ENCODE data around the gene UBE2Q1.

Gene UBE2Q1

GRCh38 chr1:154605534-154605933, 47.1 kb upstream of the UBE2Q1 start:
- no peak overlapping the region for H3K27ac ChIP-seq (ENCODE audit: low read length)
- H3K36me3 ChIP-seq (ENCODE audit: insufficient read depth, low read length) = peaks cover 56% of the 10 kb centered on the region
- H2AFZ ChIP-seq (ENCODE audit: low read depth, low read length) = no peak overlapping the region
- H3K4me2 ChIP-seq (ENCODE audit: insufficient read depth, low read length) = peak overlapping the region; percentile 17; the same call in 1 of the 2 replicates
- no peaks in the 10 kb centered on the region for H3K9me3 ChIP-seq (ENCODE audit: insufficient read depth, low read length, severe bottlenecking)
- peaks cover 100% of the 10 kb centered on the region for H3K79me2 ChIP-seq (ENCODE audit: insufficient read depth, low read length)
- DNase-seq = no peak
- no peak for TF ChIP-seq EZH2 (IDR thresholded peaks at IDR 0.05; ENCODE audit: borderline replicate concordance, low read depth, low read length, severe bottlenecking)
- TF ChIP-seq CTCF (IDR thresholded peaks at IDR 0.05; ENCODE audit: borderline replicate concordance, extremely low read depth, low read length, poor library complexity, severe bottlenecking) = no peak
- H3K4me3 ChIP-seq (ENCODE audit: low read depth in 1 of 2, low read length in 2 of 2) = no peak overlapping the region
- no peaks in the 10 kb centered on the region for H3K27me3 ChIP-seq (ENCODE audit: insufficient read depth, low read length, poor library complexity)
- no peak for ATAC-seq (ENCODE audit: insufficient read depth, low read depth)
- no peak overlapping the region for H3K9ac ChIP-seq (ENCODE audit: low read depth, low read length)
- H4K20me1 ChIP-seq (ENCODE audit: insufficient read depth, low read length) = peaks cover 70% of the 10 kb centered on the region
- H3K4me1 ChIP-seq (ENCODE audit: insufficient read depth, low read length) = peaks cover 46% of the 10 kb centered on the region

- Histone ChIP-seq H3K4me3 (ENCODE audit: low read depth in 1 of 2, low read length in 2 of 2) (no peak overlapping the region), H3K4me2 (ENCODE audit: insufficient read depth, low read length) (no peak overlapping the region), H4K20me1 (ENCODE audit: insufficient read depth, low read length) (peaks cover 85% of the 10 kb centered on the region), H3K9ac (ENCODE audit: low read depth, low read length) (no peak overlapping the region), H3K79me2 (ENCODE audit: insufficient read depth, low read length) (peaks cover 95% of the 10 kb centered on the region), H3K27me3 (ENCODE audit: insufficient read depth, low read length, poor library complexity) (no peaks in the 10 kb centered on the region), H3K9me3 (ENCODE audit: insufficient read depth, low read length, severe bottlenecking) (no peaks in the 10 kb centered on the region), H3K36me3 (ENCODE audit: insufficient read depth, low read length) (peaks cover 75% of the 10 kb centered on the region), H2AFZ (ENCODE audit: low read depth, low read length) (no peak overlapping the region), H3K27ac (ENCODE audit: low read length) (no peak overlapping the region), H3K4me1 (ENCODE audit: insufficient read depth, low read length) (peaks cover 26% of the 10 kb centered on the region)
- TF ChIP-seq EZH2 (IDR thresholded peaks at IDR 0.05; ENCODE audit: borderline replicate concordance, low read depth, low read length, severe bottlenecking) (no peak), CTCF (IDR thresholded peaks at IDR 0.05; ENCODE audit: borderline replicate concordance, extremely low read depth, low read length, poor library complexity, severe bottlenecking) (no peak)
- DNase-seq = no peak
- ATAC-seq (ENCODE audit: insufficient read depth, low read depth) = no peak
Observed at GRCh38 chr1:154603317-154603716, 44.9 kb upstream of the UBE2Q1 start.

- Histone ChIP-seq H3K4me1 (ENCODE audit: insufficient read depth, low read length) (0 out of 2 replicates have a peak, but pooled peaks cover under 1% of the 10 kb centered on the region), H3K9ac (ENCODE audit: low read depth, low read length) (no peak overlapping the region), H2AFZ (ENCODE audit: low read depth, low read length) (no peak overlapping the region), H3K4me3 (ENCODE audit: low read depth in 1 of 2, low read length in 2 of 2) (no peak overlapping the region), H3K4me2 (ENCODE audit: insufficient read depth, low read length) (no peak overlapping the region), H3K27me3 (ENCODE audit: insufficient read depth, low read length, poor library complexity) (no peaks in the 10 kb centered on the region), H3K36me3 (ENCODE audit: insufficient read depth, low read length) (peaks cover 93% of the 10 kb centered on the region), H4K20me1 (ENCODE audit: insufficient read depth, low read length) (peaks cover 75% of the 10 kb centered on the region), H3K9me3 (ENCODE audit: insufficient read depth, low read length, severe bottlenecking) (no peaks in the 10 kb centered on the region), H3K79me2 (ENCODE audit: insufficient read depth, low read length) (peaks cover 59% of the 10 kb centered on the region), H3K27ac (ENCODE audit: low read length) (no peak overlapping the region)
- TF ChIP-seq CTCF (IDR thresholded peaks at IDR 0.05; ENCODE audit: borderline replicate concordance, extremely low read depth, low read length, poor library complexity, severe bottlenecking) (no peak), EZH2 (IDR thresholded peaks at IDR 0.05; ENCODE audit: borderline replicate concordance, low read depth, low read length, severe bottlenecking) (no peak)
- ATAC-seq (ENCODE audit: insufficient read depth, low read depth) = no peak
- DNase-seq = no peak
Observed at GRCh38 chr1:154599658-154600057, 41.2 kb upstream of the UBE2Q1 start.
